GM12874 (cell line): ENCODE results near the gene SEPHS1.

Experiments used
- TF ChIP-seq, protein P1 (sequence below): IDR thresholded peaks from 2 replicates; pipeline ENCODE4 v1.5.1; 2011; ENCODE audit warnings: low read depth, mild to moderate bottlenecking, control low read depth, low read length, moderate library complexity; ENCODE audit not compliant: insufficient read depth

SEPHS1 gene

DNA sequence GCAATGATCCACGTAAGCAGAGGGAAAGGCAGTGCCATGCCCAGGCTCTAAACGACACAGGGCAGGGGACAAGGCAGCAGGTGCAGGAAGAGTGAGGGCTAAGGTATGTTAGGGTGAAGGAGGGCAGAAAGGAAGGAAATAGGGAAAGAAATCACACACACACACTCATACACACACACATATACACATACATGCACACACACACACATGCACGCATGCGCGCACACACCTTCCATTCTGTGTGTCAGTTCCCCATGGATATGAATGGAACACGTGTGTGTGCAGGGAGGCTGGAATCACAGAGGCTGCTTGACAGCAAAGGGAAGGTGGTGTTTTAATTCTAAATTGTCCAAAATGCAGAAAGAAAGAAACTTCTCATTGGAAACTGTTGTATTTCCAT lies 42.0 kb downstream of the SEPHS1 start:
- TF ChIP-seq, protein P1, sequence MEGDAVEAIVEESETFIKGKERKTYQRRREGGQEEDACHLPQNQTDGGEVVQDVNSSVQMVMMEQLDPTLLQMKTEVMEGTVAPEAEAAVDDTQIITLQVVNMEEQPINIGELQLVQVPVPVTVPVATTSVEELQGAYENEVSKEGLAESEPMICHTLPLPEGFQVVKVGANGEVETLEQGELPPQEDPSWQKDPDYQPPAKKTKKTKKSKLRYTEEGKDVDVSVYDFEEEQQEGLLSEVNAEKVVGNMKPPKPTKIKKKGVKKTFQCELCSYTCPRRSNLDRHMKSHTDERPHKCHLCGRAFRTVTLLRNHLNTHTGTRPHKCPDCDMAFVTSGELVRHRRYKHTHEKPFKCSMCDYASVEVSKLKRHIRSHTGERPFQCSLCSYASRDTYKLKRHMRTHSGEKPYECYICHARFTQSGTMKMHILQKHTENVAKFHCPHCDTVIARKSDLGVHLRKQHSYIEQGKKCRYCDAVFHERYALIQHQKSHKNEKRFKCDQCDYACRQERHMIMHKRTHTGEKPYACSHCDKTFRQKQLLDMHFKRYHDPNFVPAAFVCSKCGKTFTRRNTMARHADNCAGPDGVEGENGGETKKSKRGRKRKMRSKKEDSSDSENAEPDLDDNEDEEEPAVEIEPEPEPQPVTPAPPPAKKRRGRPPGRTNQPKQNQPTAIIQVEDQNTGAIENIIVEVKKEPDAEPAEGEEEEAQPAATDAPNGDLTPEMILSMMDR, result no peak

DNA sequence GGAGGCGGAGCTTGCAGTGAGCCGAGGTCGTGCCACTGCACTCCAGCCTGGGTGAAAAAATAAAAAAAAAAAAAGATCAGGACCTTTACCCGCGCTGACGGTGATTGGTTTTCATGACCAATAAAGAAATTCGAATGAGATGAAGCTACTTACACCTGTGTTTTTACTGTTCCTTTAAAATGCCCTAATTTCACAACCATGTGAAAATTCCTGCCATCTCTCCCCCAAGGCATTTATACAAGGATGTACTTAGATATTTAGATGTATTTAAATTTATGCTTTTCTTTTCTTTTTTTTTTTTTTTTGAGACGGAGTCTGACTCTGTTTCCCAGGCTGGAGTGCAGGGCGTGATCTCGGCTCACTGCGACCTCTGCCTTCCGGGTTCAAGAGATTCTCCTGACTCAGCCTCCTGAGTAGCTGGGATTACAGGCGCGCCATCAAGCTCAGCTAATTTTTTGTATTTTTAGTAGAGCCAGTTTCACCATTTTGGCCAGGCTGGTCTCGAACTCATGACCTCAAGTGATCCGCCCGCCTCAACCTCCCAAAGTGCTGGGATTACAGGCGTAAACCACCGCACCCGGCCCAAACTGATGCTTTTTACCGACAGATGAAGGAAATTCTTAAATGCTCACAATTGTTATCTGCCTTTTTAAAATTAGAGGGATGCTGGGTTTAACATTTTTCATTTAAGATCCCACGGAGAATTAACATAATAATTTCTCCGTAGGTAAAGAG lies 45.1 kb downstream of the SEPHS1 start:
- TF ChIP-seq, protein P1, result no peak

DNA sequence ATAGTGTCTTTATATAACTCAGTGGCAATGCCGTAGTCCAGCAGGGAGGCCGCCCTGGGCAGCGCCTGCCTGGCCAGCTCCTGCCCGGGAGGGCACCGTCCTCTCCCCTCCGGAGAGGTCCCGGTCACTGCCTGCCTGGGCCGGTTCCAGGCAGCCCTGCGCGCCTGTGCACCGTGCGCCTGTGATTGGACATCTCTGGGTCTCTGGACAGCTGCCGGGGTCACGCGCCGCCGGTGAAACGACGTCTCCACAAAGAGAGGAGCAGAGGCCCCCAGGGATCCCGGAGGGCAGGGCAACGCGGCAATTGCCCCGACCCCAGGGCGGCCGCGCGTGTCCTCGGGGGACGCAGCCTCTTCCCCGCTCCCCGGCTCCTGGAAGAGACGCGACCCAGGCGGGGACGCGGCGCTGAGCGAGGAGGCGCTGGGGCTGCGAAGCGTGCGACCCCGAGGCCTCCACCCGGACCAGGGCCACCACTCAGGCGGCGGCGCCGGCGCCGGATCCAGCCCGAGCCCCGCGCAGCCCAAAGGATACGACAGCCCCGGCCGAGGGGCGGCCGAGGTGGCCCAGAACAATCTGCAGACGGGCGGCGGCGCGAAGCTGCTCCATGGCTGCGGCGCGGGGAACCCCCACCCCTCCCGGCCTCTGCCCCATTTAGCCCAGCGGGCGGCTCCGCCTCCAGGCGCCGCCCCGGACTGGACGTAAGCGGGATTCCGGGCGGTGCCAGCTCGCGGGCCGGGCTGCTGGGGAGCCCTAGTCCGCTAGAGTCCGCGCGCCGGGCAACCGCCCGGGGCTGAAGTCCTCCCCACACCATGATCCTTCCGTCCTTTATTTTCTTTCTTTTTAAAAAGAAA lies 48.4 kb downstream of the SEPHS1 start, which contains the start of gene PHYH:
TSS of gene PHYH (minus strand) at position 628 of the 851 bp plus-strand sequence. CDS start at position 606, 22 bp downstream.
- TF ChIP-seq, protein P1, result no peak

DNA sequence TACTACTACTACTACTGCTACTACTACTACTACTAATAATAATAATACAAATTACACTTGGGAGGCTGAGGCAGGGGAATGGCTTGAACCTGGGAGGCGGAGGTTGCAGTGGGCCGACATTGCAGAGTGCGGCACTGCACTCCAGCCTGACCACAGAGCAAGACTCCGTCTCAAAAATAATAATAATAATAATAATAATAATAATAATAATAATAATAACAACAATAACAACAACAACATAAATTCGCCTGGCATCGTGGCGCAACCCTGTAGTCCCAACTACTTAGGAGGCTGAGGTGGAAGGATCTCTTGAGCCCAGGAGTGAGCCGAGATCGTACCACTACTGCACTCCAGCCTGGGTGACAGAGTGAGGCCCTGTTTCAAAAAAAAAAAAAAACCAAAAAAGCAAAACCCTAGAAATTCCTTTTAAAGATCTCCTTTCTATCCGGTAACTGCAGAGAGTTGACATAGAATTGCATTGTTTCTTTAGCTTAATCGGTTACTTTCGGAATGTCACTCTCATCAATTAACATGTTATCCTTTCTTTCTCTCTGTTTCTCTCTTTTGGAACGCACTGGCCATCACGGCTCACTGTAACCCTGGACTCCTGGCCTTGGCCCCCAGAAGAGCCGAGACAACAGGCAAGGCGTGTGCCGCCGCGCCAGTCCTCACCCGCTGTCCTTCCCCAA lies 49.2 kb downstream of the SEPHS1 start:
- TF ChIP-seq, protein P1, result no peak

DNA sequence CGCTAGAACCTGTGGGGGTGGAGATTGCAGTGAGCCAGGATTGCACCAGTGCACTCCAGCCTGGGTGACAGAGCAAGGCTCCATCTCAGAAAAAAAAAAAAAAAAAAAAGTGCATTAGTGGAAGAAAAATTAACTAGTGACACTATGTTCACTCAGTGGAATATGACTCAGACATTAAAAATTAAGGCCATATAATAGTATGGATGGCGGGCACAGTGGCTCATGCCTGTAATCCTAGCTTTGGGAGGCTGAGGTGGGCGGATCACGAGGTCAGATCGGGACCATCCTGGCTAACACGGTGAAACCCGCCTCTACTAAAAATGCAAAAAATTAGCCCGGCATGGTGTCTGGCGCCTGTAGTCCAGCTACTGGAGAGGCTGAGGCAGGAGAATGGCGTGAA lies 51.6 kb downstream of the SEPHS1 start:
- TF ChIP-seq, protein P1, result no peak

DNA sequence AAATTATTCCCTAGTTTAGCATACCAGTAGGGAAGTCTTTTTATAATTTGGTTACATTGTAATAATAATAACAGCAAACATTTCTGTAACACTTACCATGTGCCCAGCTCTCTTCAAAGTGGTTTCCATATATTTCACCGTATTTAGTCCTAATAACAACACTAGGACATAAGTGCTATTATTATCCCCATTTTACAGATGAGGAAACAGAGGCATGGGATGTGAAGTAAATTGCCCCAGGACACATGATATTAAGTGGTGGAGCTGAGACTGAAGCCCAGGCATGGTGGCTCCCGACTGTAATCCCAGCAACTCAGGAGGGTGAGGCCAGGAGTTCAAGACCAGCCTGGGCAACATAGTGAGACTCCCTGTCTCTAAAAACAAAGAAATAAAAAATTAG lies 53.3 kb downstream of the SEPHS1 start:
- TF ChIP-seq, protein P1, result no peak
